Keratinocyte (primary cell): Measurements from ENCODE around the gene LHX6. TPM values are rescaled to one million over a fixed set of nuclear protein-coding genes. Genes with fewer than 3 reads are reported as not detected.

Experiments used
- DNase-seq: peaks from one replicate; pipeline ENCODE4 v3.0.0-alpha.2; 2011; ENCODE audit warnings: low read depth, missing footprints, low spot score
- FAIRE-seq: peaks from 2 replicates; lab custom pipeline; 2011; peaks lifted over from hg19 to GRCh38; lab: Jason Lieb, UNC
- H2AFZ ChIP-seq: 2 replicates; pipeline ENCODE4 v1.6.0; 2012; ENCODE audit warnings: low read length, control low read depth, inconsistent platforms; ENCODE audit not compliant: control insufficient read depth
- H3K27ac ChIP-seq: 2 replicates; pipeline ENCODE4 v1.5.1; 2011; ENCODE audit warnings: low read length; ENCODE audit not compliant: control insufficient read depth, insufficient read depth
- H3K27me3 ChIP-seq: 3 replicates; pipeline ENCODE4 v1.6.0; 2011; ENCODE audit warnings: low read length; ENCODE audit not compliant: control insufficient read depth, insufficient read depth; ENCODE audit errors: extremely low read depth
- H3K36me3 ChIP-seq, 2 experiments: 2 replicates in 1 of 2; 3 replicates in 1 of 2; pipeline ENCODE4 v1.5.1; 2011; ENCODE audit warnings: low read length in 2 of 2, mild to moderate bottlenecking in 1 of 2; ENCODE audit not compliant: control insufficient read depth in 2 of 2, insufficient read depth in 2 of 2; ENCODE audit errors: extremely low read depth in 1 of 2
- H3K4me1 ChIP-seq: 3 replicates; pipeline ENCODE4 v1.5.1; 2011; ENCODE audit warnings: low read length; ENCODE audit not compliant: control insufficient read depth, insufficient read depth; ENCODE audit errors: extremely low read depth
- H3K4me2 ChIP-seq: 3 replicates; pipeline ENCODE4 v1.6.0; 2011; ENCODE audit warnings: low read depth, low read length; ENCODE audit not compliant: control insufficient read depth, insufficient read depth; ENCODE audit errors: extremely low read depth
- H3K4me3 ChIP-seq, 3 experiments: fragments of 200-600 bp in 1 of 3; sonication (generic) in 1 of 3; 2 replicates in 2 of 3; 3 replicates in 1 of 3; pipeline ENCODE4 v1.5.1; 2011 to 2016; ENCODE audit warnings: low read length in 3 of 3, mild to moderate bottlenecking in 3 of 3, control low read depth in 2 of 3, inconsistent platforms in 1 of 3, low read depth in 1 of 3, mixed read lengths in 1 of 3, mixed run types in 1 of 3, moderate library complexity in 1 of 3; ENCODE audit not compliant: control insufficient read depth in 2 of 3, insufficient read depth in 2 of 3; ENCODE audit errors: extremely low read depth in 1 of 3
- H3K79me2 ChIP-seq: 2 replicates; pipeline ENCODE4 v1.6.0; 2012; ENCODE audit warnings: low read length; ENCODE audit not compliant: control insufficient read depth, insufficient read depth
- H3K9ac ChIP-seq: 3 replicates; pipeline ENCODE4 v1.6.0; 2011; ENCODE audit warnings: low read length; ENCODE audit not compliant: control insufficient read depth, insufficient read depth; ENCODE audit errors: extremely low read depth
- H3K9me1 ChIP-seq: 3 replicates; pipeline ENCODE4 v1.6.0; 2011; ENCODE audit warnings: low read length; ENCODE audit not compliant: control insufficient read depth, insufficient read depth; ENCODE audit errors: extremely low read depth
- H3K9me3 ChIP-seq: 2 replicates; pipeline ENCODE4 v1.5.1; 2012; ENCODE audit warnings: low read depth, low read length; ENCODE audit not compliant: control insufficient read depth
- H4K20me1 ChIP-seq: 3 replicates; pipeline ENCODE4 v1.6.0; 2011; ENCODE audit warnings: low read length; ENCODE audit not compliant: control insufficient read depth, insufficient read depth; ENCODE audit errors: extremely low read depth
- CTCF ChIP-seq, 3 experiments: IDR thresholded peaks in 1 of 3; conservative IDR thresholded peaks in 1 of 3; optimal IDR thresholded peaks in 1 of 3; 2 replicates in 2 of 3; 3 replicates in 1 of 3; pipeline versions ENCODE3 to v1.5.1; 2011; ENCODE audit warnings: low read length in 3 of 3, mild to moderate bottlenecking in 3 of 3, moderate library complexity in 2 of 3, control low read depth in 1 of 3, inconsistent platforms in 1 of 3; ENCODE audit not compliant: insufficient read depth in 2 of 3; ENCODE audit errors: extremely low read depth in 1 of 3
- EZH2 ChIP-seq: IDR thresholded peaks from one replicate; pipeline ENCODE4 v1.6.1; 2012; ENCODE audit warnings: inconsistent platforms, mild to moderate bottlenecking, low read length, moderate library complexity
- dilution Hi-C: fragments of 300-500 bp; cut with MboI; formaldehyde crosslinking; loops from one replicate; pipeline ENCODE4 v1.7.0; 2020; ENCODE audit warnings: low sequenced_read_pairs; ENCODE audit not compliant: extremely low pct_ligation_motif_present
- polyA plus RNA-seq, 5 experiments: library from polyadenylated mRNA; depleted of rRNA in 3 of 5; stranded (reverse) in 3 of 5; stranded (forward) in 1 of 5; unstranded in 1 of 5; fragments of >200 nt; gene quantifications; 1 replicate in 1 of 5; 2 replicates in 3 of 5; 3 replicates in 1 of 5; pipeline versions ENCODE4 v1.2.1 to v1.2.3, GENCODE V29; 2011 to 2012; ENCODE audit warnings: missing spikeins in 2 of 5, low read depth in 1 of 5, low replicate concordance in 1 of 5

Gene LHX6
- polyA plus RNA-seq, 1 donor (not counting 4 experiments of a cell fraction or from before 2014, with no cell fraction given): 0.13 TPM

GRCh38 chr9:122276096-122276495, 47.3 kb upstream of the LHX6 start:
- FAIRE-seq (no peak), DNase-seq (no peak)
- Histone ChIP-seq H3K4me1 (no peaks in the 10 kb centered on the region), H3K4me2 (no peak overlapping the region), H3K27ac (no peak overlapping the region), H3K79me2 (peaks cover 72% of the 10 kb centered on the region), H3K36me3 (peaks cover 5 to 9% of the 10 kb centered on the region in 2 experiments), H2AFZ (no peak overlapping the region), H3K4me3 (no peak overlapping the region), H3K9me3 (peaks cover 3% of the 10 kb centered on the region), H3K9ac (no peak overlapping the region), H3K9me1 (no peaks in the 10 kb centered on the region), H3K27me3 (no peaks in the 10 kb centered on the region), H4K20me1 (peaks cover 2% of the 10 kb centered on the region)
- TF ChIP-seq EZH2: no peak
- no peak for TF ChIP-seq CTCF (optimal IDR thresholded peaks at IDR 0.05 in 1 of 3, IDR thresholded peaks at IDR 0.05 in 1 of 3, conservative IDR thresholded peaks at IDR 0.05 in 1 of 3; ENCODE audit: extremely low read depth in 1 of 3, insufficient read depth in 2 of 3, low read length in 3 of 3)
- dilution Hi-C loops: no loop called here

- TF ChIP-seq EZH2: no peak
- no peak for TF ChIP-seq CTCF (optimal IDR thresholded peaks at IDR 0.05 in 1 of 3, IDR thresholded peaks at IDR 0.05 in 1 of 3, conservative IDR thresholded peaks at IDR 0.05 in 1 of 3; ENCODE audit: extremely low read depth in 1 of 3, insufficient read depth in 2 of 3, low read length in 3 of 3)
- H3K4me3 ChIP-seq: no peak overlapping the region
- no peak for FAIRE-seq
- dilution Hi-C loops: no loop called here
- no peak overlapping the region for H3K4me2 ChIP-seq
- H2AFZ ChIP-seq: no peak overlapping the region
- H3K36me3 ChIP-seq: peaks cover 2 to 7% of the 10 kb centered on the region in 2 experiments
- H3K9me1 ChIP-seq: no peaks in the 10 kb centered on the region
- no peak overlapping the region for H3K9ac ChIP-seq
- no peaks in the 10 kb centered on the region for H3K4me1 ChIP-seq
- peaks cover 2% of the 10 kb centered on the region for H4K20me1 ChIP-seq
- H3K9me3 ChIP-seq: peaks cover 3% of the 10 kb centered on the region
- H3K27me3 ChIP-seq: no peaks in the 10 kb centered on the region
- peaks cover 85% of the 10 kb centered on the region for H3K79me2 ChIP-seq
- H3K27ac ChIP-seq: no peak overlapping the region
- DNase-seq: no peak
Observed at GRCh38 chr9:122274055-122274454, 45.3 kb upstream of the LHX6 start.
